Type B pancreatic cell (in vitro differentiated cells): ENCODE measurements around the gene STYXL1. TPM values are rescaled to one million over a fixed set of nuclear protein-coding genes. Genes with fewer than 3 reads are reported as not detected.

ENCODE experiments used
- DNase-seq: peaks from one replicate; pipeline ENCODE4 v3.0.0; 2021; ENCODE audit warnings: mixed read lengths; ENCODE audit not compliant: unreplicated experiment; ENCODE audit errors: extremely low spot score
- H3K27ac Mint-ChIP-seq: 2 replicates; pipeline ENCODE4 v1.8.0; 2021; ENCODE audit warnings: mild to moderate bottlenecking, mixed read lengths
- H3K27me3 Mint-ChIP-seq: 2 replicates; pipeline ENCODE4 v1.8.0; 2021; ENCODE audit warnings: mixed read lengths
- H3K36me3 Mint-ChIP-seq: 2 replicates; pipeline ENCODE4 v1.8.0; 2021; ENCODE audit warnings: mixed read lengths
- H3K4me1 Mint-ChIP-seq: one replicate; pipeline ENCODE4 v1.8.0; 2021; ENCODE audit warnings: mixed read lengths; ENCODE audit not compliant: unreplicated experiment
- H3K4me3 Mint-ChIP-seq: 2 replicates; pipeline ENCODE4 v1.8.0; 2021; ENCODE audit warnings: mild to moderate bottlenecking, mixed read lengths
- H3K9me3 Mint-ChIP-seq: 2 replicates; pipeline ENCODE4 v1.8.0; 2021; ENCODE audit warnings: mixed read lengths
- CTCF ChIP-seq: fragments of 200-600 bp; sonication (generic); conservative IDR thresholded peaks from 2 replicates; pipeline ENCODE4 v1.5.0; 2021; ENCODE audit warnings: antibody characterized with exemption, mild to moderate bottlenecking
- total RNA-seq: library from RNA; stranded (reverse); gene quantifications from 2 replicates; pipeline ENCODE4 v1.2.1, GENCODE V29; 2021; ENCODE audit warnings: low replicate concordance

Gene STYXL1
- total RNA-seq, 1 donor from 2014 or later, result 45.9 TPM

DNA sequence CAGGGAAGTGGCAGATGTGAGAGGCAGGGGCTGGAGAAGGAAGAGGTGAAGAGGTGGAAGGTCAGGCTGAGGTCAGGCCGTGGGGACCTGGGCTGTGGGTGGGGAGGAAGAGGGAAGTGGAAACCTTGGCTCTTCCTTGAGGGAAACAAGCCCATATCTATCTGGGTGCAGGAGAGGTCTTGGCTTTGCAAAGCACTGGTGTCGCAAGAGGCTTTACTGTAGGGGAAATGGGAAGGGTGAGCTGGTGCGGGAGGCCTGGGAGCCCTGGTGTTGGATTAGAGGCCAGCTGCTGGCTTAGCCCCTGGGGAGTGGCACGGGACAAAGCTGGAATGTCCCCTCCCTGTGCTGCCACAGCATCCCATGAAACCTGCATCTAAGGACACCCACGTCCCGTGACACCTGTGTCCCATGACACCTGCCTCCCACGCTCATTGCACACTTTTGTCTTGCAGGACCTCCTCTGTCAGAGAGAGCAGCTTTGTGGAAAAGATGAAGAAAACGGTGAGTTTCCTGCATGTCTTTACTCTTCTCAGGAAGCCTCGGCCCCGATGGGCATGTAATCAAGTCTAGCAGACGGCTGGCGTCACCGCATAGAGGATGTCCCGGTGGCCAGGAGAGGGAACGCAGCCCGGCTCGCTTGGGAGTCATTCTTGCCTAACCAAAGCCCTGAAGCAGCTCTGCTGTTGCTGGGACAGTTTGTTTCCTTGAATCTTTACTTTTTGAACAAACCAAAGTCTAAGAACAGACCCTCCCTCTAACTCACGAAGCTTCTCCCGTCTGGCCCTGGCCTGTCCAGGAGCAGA is 75.6 kb downstream of the STYXL1 start:
- Mint-ChIP-seq H3K27me3 (no peaks in the 10 kb centered on the region), H3K4me3 (no peak overlapping the region), H3K4me1 (peaks cover 17% of the 10 kb centered on the region), H3K9me3 (no peaks in the 10 kb centered on the region), H3K36me3 (peaks cover 14% of the 10 kb centered on the region), H3K27ac (no peak overlapping the region)
- TF ChIP-seq CTCF, result peak; percentile 50
- no peak for DNase-seq

DNA sequence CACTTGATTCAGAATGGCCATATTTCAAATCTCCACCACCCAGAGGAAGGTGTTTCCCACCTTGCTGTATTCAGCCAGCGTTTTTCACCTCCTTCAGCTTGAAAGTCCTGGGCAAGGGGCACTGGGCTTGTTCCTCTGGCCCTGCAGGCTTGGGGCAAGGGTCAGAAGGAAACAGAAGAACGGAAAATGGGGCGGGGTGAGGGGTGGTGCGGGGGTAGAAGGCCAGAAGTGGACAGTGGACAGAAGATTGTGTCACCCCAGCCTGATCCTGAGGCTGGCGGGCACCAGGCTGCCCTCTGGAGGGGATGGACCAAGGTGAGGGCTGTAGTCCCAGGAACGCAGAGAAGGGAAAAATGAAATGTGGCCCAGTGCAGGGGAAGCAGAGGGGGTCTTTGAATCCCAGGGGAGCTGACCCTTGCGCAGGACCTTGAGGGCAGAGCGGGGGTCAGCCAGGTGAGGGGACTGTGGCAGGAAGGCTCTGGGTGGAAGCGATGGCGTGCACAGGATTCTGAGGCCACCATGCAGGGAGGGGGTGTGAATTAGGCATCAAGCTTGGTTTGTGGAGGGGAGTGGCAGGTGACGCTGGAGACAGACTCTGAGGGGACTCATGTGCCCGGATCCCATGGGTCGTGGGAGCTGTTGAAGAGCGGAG is 76.4 kb downstream of the STYXL1 start:
- TF ChIP-seq CTCF, result no peak
- H3K9me3 Mint-ChIP-seq, result no peaks in the 10 kb centered on the region
- DNase-seq, result no peak
- no peak overlapping the region for H3K27ac Mint-ChIP-seq
- peaks cover 22% of the 10 kb centered on the region for H3K4me1 Mint-ChIP-seq
- H3K27me3 Mint-ChIP-seq, result no peaks in the 10 kb centered on the region
- peaks cover 14% of the 10 kb centered on the region for H3K36me3 Mint-ChIP-seq
- no peak overlapping the region for H3K4me3 Mint-ChIP-seq

DNA sequence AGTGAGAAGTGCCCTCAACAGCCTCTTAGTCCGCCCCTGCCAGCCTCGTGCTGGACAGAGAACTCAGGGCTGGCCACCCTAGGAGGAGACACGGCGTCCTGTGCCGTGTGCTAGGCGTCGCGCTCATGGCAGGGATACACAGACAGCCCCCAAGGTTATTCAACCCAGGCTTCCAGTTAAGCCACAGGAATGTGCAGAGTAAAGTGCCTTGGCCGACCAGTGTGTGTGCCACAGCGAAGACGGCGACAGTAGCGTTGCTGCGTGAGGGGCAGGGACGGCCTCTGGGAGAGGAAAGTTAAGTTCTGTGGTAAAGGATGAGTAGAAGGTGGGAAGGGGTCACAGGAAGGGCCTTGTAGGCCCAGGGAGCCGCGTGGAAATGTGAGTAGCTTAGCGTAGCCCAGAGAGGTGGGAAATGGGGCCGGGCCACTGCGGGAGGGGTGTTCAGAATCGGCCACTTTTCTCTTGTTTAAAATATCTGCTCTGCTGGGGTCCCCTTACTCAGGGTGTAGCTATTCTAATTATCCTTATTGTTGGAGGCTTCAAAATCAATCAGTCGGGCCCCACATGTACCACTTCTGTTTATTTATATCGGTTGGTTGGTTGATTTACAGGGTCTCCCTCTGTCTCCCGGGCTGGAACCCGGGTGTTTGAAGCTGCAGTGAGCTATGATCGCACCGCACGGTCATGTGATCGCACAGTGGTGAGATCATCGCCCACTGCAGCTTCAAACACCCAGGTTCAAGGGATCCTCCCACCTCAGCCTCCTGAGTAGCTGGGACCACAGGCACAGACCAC is 77.9 kb downstream of the STYXL1 start:
- Mint-ChIP-seq H3K4me1 (peaks cover 31% of the 10 kb centered on the region), H3K27me3 (no peaks in the 10 kb centered on the region), H3K9me3 (no peaks in the 10 kb centered on the region), H3K27ac (peak overlapping the region; percentile 52), H3K4me3 (no peak overlapping the region), H3K36me3 (peaks cover 14% of the 10 kb centered on the region)
- DNase-seq, result no peak
- no peak for TF ChIP-seq CTCF

DNA sequence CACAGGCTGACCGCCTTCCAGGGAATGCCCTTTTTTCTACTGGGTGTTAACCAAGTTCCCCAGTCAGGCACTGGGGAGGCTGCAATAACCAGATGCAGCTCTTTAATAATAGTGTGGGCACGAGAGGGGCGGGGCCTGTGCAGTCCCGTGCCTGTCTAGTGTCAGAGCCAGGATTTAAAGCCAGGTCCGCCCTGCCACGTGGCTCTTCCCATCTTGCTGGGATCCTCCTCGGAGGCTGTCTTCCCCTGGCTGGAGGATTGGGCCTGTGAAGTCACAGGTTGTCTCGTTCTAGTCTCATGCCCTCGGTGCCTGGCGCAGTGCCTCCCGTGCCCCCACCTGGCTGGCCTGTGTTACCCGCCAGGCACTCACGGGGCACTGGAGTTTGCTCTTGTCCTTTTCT is 78.6 kb downstream of the STYXL1 start:
- DNase-seq, result no peak
- no peaks in the 10 kb centered on the region for H3K9me3 Mint-ChIP-seq
- peaks cover 31% of the 10 kb centered on the region for H3K4me1 Mint-ChIP-seq
- no peaks in the 10 kb centered on the region for H3K27me3 Mint-ChIP-seq
- no peak overlapping the region for H3K4me3 Mint-ChIP-seq
- H3K27ac Mint-ChIP-seq, result peak overlapping the region; percentile 52
- H3K36me3 Mint-ChIP-seq, result peaks cover 14% of the 10 kb centered on the region
- TF ChIP-seq CTCF, result no peak

GRCh38 chr7:75968561-75969001 is 79.2 kb downstream of the STYXL1 start:
- no peaks in the 10 kb centered on the region for H3K9me3 Mint-ChIP-seq
- H3K27ac Mint-ChIP-seq, result no peak overlapping the region
- peaks cover 31% of the 10 kb centered on the region for H3K4me1 Mint-ChIP-seq
- no peak for DNase-seq
- no peaks in the 10 kb centered on the region for H3K27me3 Mint-ChIP-seq
- H3K4me3 Mint-ChIP-seq, result no peak overlapping the region
- TF ChIP-seq CTCF, result no peak
- H3K36me3 Mint-ChIP-seq, result peaks cover 14% of the 10 kb centered on the region
